AG20443 (cell line): ENCODE results near the gene TEX261.
"Not testable (repeated sequence)": the region's sequence is repeated elsewhere in the genome, so short reads cannot be mapped to it uniquely, and the experiment has no call there.

ENCODE experiments used
- DNase-seq: peaks from one replicate; pipeline ENCODE4 v3.0.0; 2012; ENCODE audit warnings: low spot score, mixed read lengths

The TEX261 gene

DNA sequence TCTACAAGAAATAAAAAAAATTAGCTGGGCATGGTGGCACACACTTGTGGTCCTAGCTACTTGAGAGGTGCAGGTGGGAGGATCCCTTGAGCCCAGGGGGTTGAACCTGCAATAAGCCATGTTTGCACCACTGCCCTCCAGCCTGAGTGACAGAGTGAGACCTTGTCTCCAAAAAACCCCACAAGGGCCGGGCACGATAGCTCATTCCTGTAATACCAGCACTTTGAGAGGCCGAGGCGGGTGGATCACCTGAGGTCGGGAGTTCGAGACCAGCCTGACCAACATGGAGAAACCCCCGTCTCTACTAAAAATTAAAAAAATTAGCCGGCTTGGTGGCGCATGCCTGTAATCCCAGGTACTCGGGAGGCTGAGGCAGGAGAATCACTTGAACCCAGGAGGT lies 5.3 kb upstream of the TEX261 start:
- DNase-seq = not testable (repeated sequence)

DNA sequence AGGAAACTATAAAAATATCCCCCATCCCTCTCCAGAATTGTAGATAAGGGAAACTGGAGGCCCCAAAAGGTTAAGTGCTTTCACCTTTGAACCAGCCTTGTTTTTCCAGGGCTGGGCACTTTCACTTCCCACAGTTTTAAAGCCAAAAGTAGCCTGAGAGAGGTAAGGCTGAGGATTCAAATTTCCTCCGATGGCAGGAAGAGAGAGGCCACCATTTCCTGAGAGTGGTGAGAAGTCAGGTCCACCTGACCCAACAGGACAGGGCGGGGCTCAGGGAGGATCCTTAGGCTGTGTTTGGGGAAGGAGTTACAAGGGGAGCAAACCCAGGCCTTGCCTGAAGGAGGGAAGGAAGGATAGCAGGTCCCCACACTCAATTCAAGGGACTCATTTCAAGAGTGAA lies 4.7 kb upstream of the TEX261 start:
- no peak for DNase-seq

DNA sequence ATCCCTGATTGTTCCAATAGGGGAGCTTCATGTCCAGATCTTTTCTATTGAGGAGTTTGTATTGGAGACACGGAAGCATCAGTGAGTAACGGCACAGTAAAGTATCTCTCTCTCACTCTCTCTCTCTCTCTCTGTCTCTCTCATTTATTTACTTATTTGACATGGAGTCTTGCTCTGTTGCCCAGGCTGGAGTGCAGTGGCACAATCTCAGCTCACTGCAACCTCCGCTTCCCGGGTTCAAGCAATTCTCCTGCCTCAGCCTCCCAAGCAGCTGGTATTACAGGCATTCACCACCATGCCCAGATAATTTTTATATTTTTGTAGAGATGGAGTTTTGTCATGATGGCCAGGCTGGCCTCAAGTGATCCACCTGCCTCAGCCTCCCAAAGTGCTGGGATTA lies 4.2 kb upstream of the TEX261 start:
- not testable (repeated sequence) for DNase-seq

DNA sequence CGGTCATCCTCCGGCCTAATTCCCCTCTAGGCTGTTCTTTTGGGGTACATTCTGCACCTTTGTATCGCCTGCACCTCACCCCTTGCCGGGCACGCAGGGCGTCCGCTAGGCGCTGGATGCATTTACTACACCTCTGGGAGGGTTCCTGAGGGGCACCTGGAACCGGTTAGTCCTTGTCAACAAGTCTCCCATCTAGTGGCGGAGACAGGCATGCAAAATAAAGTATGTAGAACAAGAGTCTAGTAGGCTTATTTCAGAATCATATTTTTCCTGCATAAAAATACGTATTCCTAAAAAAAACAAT lies 705 bp upstream of the TEX261 start:
- DNase-seq = peak; percentile 29

DNA sequence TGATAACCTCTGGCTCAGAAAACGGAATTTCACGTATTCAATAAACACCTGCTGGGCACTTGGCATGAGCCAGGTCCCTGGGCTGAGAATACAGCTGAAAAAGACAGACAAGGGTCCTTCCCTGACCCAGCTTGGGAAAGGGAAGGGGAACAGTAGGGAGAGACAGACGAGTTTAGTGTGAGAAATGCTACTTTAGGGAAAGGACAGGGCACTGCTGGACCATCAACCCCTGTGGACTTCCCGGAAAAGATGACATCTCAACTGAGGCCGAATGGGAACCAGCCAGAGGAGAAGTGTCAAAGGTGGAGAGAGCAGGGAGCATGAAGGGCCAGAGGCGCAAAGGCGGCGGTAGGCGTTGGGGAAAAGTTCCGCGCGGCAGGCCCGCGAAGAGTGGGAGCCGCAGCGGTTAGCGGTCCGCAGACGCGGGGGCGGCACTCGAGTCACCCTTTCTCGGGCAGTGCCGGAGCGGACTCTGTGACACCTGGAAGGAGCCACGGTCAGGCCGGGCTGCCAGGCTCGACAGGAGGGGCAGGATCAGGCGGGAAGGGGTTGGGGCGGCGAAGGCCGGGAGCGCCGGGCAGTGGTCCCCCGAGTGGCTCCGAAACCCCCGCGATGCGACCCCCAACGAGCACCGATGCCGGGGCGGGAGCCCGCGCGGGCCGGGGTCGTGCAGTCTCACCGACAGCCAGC lies 519 bp downstream of the TEX261 start:
- peak; percentile 49 for DNase-seq

DNA sequence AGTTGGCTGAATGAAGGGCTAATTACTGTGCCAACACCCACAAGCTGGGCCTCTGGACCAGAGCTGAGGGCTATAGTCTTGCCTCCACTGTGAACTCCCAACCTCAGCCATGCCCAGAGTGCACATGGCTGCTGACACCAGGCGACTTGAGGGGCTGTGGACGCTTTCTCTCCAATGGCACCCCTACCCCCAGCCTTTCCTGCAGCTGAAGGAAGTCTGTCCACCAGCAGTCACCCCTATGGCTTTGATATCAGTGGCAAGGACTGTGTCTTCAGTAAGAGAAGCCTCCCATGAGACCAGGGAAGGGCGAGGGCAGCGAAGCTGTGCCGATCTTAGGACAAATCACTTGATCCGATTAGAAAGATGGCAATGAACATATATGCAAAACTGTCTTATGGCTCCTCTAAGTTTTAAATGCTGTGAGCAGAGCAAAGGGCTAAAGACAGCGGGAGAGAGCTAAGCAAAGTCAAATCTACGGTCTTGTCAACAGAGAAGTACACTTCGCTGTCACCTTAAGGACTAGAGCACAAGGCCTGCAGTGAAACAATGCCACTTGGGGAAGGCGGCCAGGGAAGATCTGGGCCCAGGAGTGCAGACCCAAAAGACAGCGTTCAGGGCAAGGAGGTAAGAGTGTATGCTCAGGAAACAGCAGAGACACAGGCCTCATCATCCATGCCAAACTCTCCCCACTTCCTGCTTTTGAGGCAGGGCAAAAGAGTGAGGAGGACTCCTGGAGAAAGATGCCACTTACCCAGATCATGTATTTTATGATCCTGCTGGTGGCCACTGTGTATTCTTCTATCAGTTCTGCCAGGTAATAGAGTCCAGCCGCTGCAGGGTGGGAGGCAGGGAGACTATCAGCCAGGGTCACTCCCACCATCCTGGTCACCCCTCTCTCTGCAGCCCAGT lies 1.5 kb downstream of the TEX261 start:
- DNase-seq = peak; percentile 8

DNA sequence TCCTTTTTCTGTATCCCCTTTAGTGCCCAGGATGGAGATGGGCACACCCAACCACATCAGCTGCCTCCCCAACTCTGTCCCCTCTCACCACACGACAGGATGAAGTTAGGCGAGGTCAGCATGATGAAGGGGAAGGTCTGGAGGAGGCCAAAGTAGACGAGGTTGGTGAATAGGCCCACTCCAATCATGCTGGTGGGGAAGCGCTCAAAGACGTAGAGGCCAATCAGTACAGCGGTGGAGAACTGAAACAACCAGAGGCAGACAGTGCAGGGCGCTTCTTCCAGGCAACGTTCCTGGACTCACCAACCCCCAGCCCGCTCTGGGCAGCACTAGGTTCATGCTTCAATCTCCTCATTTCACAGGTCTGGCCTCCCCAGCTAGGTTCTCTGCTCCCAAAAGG lies 2.9 kb downstream of the TEX261 start:
- DNase-seq = peak; percentile 1

DNA sequence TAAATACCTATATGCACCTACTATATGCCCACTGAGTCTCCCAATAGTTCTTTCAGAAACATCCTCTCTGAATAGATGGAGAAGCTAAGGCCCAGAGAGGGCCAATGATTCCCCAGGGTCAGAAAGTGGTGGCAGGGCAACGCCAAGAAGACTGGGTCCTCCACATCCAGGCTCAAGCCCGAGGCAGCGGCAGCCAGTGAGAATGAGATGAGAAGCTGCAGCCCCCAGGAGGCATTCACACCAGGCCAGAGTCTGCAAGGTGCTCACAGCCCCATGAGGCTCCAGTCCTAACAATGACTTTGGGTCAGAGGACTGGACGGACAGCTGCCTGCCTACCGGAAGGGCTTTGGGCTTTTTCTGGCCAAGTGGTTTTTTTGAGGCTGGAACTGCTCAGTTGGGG lies 3.5 kb downstream of the TEX261 start:
- peak; percentile 1 for DNase-seq

DNA sequence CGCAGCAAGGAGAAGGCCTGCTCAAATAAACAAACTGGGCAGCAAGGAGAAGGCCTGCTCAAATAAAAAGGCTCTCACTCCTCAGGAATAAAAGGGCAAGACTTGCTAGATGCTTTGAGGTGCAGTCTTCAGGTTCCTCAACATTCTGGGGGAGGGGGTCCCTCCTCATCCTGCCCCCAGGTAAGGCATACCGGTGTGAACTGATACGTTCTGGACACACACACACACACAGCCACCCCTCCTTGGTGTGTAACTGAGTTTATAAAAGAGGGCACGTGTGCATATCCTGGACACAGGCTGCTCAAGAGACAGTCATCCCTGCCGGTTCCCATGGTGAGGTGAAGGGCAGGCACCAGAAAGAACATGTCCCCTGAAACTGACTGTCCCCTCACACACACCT lies 4.5 kb downstream of the TEX261 start:
- DNase-seq = peak; percentile 0

DNA sequence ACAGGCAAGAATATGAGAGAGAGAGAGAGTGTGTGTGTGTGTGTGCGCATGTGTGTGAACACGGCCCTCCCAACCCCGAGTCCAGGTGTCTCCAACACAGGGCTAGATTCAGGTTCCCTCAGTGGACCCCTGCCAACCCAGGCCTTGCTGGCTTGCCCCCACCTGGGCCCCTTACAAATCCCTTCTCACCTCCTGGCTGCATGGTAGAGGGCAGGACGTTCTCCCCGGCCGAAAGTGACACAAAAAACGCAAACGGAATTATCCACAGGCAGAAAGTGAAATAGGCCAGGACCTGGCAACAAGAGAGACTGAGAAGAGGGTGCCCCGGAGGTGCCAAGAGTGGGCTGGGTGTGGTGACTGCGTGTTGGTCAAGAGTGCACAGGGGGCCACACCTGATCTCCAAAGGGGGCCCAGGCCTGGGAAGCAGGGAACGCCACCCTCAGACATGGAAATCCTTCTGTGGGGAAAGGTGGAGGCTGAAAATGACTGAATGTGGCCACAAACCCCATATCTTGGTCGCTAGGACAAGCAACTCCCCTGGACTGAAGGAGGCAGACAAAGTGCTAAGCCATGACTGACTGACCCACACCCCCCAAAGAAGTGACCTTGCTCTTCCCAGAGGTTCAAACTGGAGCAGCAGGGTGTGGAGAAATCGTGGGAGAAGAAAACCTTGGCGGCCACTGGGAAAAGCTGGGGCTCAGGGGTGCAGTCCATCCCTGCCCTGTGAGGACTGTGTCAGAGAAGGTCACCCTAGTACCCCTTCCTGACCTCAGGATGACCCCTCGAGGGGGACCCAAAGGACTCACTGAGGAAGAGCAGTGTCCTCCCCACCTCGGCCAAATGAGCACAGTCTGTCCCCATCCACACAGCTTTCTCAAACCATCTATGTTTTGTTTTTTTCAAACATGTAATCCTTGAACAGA lies 5.7 kb downstream of the TEX261 start:
- peak; percentile 3 for DNase-seq

DNA sequence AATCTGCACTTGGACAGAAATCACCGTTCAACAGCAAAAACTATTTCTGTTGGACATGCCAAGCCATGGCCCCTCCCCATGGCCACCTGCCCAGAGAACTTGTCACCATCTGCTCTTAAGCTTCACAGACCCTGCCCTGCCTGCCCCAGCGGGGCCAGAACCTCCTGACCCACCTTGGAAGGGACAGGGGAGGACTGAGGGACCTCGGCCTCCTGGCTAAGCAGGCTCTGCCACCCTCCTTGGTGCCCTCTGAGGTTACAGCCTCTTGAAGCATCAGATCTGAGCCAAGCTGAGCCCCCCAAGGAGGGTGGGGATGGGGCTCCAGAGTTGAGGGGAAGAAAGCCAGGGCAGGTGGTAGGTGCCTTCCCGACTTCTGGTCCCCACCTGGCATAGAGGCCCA lies 6.5 kb downstream of the TEX261 start:
- peak; percentile 6 for DNase-seq

DNA sequence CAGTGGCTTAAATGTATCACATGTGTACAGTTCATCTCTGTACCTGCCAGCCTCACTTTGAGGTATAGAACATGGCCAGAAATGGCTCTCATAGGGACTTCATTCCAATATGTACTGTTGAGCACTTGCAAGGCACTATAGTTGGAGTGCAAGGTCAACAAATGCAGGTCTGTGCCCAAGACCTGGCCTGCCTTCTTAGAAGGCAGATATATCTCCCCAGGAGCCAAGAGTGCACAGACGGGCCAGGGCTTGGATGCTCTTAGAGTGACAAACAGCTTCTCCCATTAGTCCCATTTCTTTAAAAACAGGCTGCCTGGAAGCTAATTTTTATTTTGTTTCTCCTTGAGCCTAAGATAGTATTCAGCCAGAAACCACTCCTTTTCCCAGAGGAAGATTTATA lies 7.3 kb downstream of the TEX261 start:
- DNase-seq = peak; percentile 1

DNA sequence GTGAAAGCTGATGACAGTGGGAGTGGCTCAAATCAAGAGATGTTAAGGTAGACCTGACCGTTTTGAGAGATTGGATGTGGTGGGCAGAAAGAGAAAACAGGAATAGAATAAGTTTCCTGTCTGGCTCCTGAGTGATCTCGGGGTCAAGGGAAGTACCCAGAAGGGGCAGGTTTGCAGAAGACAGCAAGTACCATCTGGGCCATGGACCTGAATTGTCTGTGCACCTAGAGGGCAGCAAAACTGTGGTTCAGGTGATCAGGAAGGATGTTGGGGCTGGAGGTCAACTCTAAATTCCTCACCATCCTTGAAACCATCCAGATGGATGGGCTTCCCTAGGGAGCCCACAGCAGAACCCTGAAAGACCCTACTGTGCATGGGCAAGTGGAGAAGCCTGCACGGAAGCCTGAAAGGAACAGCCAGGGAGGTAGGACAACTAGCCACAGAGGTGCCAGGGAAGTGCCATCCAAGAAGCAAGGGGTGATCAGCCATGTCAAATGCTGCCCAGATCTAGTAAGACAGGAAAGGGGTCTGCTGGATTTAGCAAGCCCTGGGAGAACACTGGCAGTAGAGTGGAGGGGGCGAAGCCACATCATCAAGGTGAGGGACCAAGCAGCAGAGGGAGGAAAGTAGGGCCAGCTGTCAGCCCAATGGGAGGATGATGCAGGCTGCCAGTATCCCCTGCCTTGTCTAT lies 8.0 kb downstream of the TEX261 start:
- peak; percentile 2 for DNase-seq

DNA sequence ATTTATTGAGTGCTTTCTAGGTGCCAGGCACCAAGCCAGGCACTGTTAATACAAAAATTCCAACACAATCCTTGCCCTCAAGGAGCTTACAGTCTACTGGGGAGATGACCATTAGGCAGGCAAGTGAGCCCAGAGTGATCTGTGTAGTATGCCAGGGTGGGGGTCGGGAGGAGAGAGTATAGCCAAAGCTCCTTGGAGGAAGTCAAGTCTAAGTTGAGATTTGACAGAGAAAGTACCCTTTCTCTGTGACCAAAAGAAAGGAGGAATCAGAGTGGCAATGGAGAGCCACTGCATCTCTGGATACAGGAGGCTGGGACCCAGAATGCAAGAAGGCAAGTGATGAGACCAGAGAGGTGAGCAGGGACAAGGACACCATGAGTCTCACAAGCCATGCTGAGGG lies 8.7 kb downstream of the TEX261 start:
- peak; percentile 1 for DNase-seq

DNA sequence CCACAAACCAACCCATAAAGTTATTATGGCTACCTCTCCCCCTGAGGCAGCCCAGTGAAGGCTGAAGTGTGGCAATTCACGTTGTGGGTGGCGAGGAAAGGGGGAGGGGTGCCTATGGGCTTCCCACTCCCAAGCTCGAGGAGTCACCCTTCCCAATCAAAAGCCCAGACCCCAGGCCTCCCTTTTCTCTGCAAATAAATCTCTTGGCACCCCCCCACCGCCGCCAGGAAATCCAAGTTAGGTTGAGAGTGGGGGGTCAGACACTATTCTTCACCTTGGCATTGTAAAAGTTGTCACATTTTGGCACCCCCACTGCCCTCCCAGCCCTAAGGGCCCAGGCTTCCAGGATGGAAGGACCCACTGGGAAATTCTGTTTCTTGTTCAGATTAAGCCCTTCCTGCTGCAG lies 9.4 kb downstream of the TEX261 start:
- DNase-seq = no peak

DNA sequence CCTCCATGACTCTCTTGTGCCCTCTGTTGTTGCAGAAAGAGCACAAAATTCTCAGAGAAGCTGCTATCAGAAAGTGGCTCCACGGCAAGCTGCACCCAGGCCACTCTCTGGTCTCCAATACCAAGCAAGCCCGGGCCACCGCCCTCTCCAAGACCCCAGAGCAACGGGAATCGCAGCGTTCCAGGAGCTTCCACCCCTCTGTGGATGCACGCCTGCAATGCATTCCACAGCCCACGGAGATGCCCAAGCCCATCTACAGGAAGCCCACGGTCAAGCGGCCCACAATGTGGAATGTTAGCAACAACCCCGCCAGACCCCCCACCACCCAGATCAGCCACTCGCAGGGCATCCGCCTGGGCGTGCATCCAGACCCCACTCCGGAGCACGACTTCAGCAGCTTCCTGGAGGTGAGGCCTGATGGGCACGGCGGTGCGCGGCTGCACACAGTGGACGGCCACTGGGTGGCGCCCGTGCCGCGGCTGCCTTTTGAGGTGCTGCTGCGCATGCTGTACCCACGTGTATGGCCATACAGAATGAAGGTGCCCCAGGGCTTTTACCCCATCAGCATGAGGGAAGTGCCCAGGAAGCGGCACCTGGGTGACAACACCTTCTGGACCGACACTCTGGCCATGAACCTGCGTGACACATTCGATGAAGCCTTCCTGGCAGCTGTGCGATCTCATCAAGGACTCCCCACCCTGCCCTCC lies 9.9 kb downstream of the TEX261 start:
- DNase-seq = peak; percentile 82

DNA sequence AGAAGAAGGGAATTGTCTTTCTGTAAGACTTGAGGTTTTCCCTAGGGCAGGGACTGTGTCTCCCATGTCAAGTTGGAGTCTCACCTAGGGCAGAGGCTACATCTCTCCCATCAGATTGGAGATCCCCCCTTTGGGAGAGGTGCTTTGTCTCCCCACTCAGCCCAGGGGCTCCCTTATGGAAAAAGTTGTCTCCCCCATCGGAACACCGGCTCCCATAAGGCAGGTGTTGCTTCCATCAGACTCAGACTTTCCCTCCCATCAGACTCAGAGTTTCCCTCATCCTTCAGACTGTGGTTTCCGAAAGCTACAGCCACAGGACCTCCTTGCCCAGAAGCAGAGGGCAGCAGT lies 10.5 kb downstream of the TEX261 start:
- no peak for DNase-seq

DNA sequence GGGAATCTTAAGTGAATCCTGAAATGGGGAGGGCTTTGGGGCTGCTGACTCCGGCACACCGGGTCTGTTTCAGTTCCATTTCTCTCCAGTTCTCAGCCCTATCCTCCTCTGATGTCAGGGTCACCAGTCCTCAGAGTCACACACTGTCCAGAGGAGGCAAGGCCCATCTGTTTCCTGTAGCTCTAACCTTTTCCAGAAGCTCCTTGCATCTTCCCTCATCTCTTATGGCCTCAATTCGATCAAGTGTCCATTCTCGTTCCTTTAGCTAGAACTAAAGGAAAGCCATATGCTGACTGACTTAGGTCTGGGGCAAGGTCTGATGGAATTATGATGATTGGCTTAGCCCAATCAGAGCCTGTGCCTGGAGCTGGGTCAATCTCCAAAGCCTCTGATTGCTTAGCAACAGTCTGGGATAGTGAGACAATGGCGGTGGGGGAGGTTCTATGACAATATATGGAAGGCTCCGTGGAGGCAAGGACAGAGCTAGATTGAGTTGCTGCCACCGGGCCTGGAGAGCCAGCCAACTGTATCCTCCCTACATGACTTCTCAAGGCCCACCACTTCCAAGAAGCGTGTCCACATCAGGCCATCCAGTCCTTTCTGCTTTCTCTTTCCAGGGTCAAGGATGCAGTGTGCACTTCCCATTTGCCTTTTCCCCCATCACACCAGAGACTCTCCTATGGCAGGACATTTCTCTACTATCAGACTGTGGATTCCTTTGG lies 11.0 kb downstream of the TEX261 start:
- peak; percentile 2 for DNase-seq

DNA sequence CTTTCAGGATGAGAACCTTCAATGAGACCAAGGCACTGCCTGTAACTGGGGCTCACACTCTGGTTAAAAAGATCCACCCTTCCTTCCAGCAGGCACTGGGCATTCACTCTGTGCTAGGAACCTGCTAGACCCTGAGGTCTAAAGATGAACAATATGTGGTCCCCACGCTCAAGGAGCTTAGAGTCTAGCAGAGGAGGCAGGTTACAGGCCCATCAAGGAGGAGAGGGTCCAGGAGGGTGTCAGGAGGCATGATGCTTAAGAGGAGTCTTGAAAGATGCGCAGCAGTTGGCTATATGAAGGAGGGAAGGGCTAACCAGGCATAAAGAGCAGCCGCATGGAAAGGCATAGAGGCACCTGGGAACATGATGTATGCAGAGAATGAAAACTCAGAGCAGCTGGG lies 11.7 kb downstream of the TEX261 start:
- DNase-seq = peak; percentile 1
